Measurements from ENCODE around the gene RPL22L1. TPM values are rescaled to one million over a fixed set of nuclear protein-coding genes. Genes with fewer than 3 reads are reported as not detected.

Gene RPL22L1
- total RNA-seq (10 to 100 TPM; 10.4 to 53.3 (median 27.2) TPM), polyA plus RNA-seq (10 to 100 TPM; 60.8 to 89.0 TPM)

DNA sequence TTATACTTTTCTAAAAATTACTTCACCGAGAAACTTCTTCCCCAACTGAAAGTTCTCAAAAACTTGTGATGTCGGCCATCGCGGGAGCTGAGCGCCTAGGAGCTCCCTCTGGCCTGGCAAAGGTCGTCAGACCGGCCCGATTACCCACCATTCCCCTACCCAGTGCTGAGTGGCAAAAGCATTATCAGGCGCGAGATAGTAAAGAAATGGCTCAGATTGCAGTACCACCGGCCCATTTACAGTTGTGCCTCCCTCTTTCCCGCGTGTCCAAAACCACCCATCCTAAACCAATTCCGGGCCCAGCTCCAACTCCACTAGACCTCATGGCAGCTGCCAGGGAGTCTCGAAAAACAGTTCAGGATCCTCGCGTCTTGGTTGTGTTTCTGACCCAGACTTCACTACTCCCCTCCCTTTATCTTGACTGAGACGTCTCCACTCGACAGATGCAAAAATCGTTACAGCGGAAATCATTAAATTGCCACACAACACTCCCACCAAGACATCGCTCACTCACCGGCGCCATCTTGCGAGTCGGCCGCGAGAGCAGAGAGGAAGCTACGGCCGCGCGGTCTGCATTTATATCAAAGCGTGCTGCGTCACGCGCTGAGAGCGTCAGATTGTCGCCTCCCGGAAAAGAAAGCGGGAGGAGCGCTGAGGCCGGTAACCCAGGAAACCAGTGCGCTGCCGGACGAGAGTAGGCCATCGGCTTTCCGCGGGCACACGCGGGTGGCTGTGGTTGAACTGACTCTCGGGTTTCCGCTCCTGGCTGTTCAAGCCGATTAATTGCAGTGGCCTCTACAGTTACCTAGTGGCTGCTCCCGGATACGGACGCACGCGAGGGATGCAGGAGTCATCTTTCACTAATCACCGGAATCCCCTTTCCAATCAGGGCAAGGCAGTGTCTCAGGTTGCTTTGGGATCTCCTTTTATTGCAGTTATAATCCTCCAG lies at the start of gene RPL22L1:
Gene RPL22L1 (minus strand): TSS at position 551 of the 949 bp plus-strand sequence. CDS start 28 bp downstream, at position 523.
- H3K4me3 ChIP-seq = peak within 1 kb of the TSS; percentile 56 to 68 (median 64)
- no peaks in the 10 kb centered on the region for H3K9me3 ChIP-seq
- intact Hi-C loops (cut with DNase I) = no loop called here
- peak; percentile 97 to 99 (median 98) for ATAC-seq
- peaks cover 0 to 27% (median 23%) of the 10 kb centered on the region in 3 donors for H3K36me3 ChIP-seq
- peaks cover 17 to 24% (median 19%) of the 10 kb centered on the region in 3 donors for H3K4me1 ChIP-seq
- H3K27ac ChIP-seq = peak within 1 kb of the TSS; percentile 71 to 86 (median 79)
- TF ChIP-seq, protein P1, sequence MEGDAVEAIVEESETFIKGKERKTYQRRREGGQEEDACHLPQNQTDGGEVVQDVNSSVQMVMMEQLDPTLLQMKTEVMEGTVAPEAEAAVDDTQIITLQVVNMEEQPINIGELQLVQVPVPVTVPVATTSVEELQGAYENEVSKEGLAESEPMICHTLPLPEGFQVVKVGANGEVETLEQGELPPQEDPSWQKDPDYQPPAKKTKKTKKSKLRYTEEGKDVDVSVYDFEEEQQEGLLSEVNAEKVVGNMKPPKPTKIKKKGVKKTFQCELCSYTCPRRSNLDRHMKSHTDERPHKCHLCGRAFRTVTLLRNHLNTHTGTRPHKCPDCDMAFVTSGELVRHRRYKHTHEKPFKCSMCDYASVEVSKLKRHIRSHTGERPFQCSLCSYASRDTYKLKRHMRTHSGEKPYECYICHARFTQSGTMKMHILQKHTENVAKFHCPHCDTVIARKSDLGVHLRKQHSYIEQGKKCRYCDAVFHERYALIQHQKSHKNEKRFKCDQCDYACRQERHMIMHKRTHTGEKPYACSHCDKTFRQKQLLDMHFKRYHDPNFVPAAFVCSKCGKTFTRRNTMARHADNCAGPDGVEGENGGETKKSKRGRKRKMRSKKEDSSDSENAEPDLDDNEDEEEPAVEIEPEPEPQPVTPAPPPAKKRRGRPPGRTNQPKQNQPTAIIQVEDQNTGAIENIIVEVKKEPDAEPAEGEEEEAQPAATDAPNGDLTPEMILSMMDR (IDR thresholded peaks at IDR 0.05) = no peak
- WGBS, 2 donors = 0% methylated on average over 59 of the region's 59 CpGs
- peak; percentile 93 to 98 (median 94) for DNase-seq
- FAIRE-seq = peak; percentile 39
- H3K27me3 ChIP-seq = no peaks in the 10 kb centered on the region

GRCh38 chr3:170918715-170919114 lies 48.7 kb upstream of the RPL22L1 start:
- DNase-seq = no peak
- H3K4me1 ChIP-seq = no peaks in the 10 kb centered on the region
- 72 to 76% methylated on average over 4 of the region's 4 CpGs for WGBS, 2 donors
- no peaks in the 10 kb centered on the region for H3K9me3 ChIP-seq
- intact Hi-C loops (cut with DNase I) = no loop called here
- H3K27me3 ChIP-seq = no peaks in the 10 kb centered on the region
- H3K27ac ChIP-seq = no peak overlapping the region
- no peak overlapping the region for H3K4me3 ChIP-seq
- no peak for ATAC-seq
- TF ChIP-seq, protein P1 (IDR thresholded peaks at IDR 0.05) = no peak
- no peaks in the 10 kb centered on the region for H3K36me3 ChIP-seq
- no peak for FAIRE-seq

- no peak for FAIRE-seq
- DNase-seq = no peak
- no peaks in the 10 kb centered on the region for H3K4me1 ChIP-seq
- no peak overlapping the region for H3K4me3 ChIP-seq
- no peak overlapping the region for H3K27ac ChIP-seq
- H3K9me3 ChIP-seq = no peaks in the 10 kb centered on the region
- no peaks in the 10 kb centered on the region for H3K36me3 ChIP-seq
- intact Hi-C loops (cut with DNase I) = no loop called here
- H3K27me3 ChIP-seq = no peaks in the 10 kb centered on the region
- no peak for ATAC-seq
- TF ChIP-seq, protein P1 (IDR thresholded peaks at IDR 0.05) = no peak
- WGBS, 2 donors = 24 to 30% methylated on average over 1 of the region's 1 CpG
Observed at GRCh38 chr3:170914690-170915089, 44.7 kb upstream of the RPL22L1 start.

- Histone ChIP-seq H3K4me3 (no peak overlapping the region), H3K9me3 (no peaks in the 10 kb centered on the region), H3K27me3 (no peaks in the 10 kb centered on the region), H3K4me1 (no peaks in the 10 kb centered on the region), H3K36me3 (no peaks in the 10 kb centered on the region), H3K27ac (no peak overlapping the region)
- WGBS, 2 donors = 82 to 91% methylated on average over 5 of the region's 5 CpGs
- DNase-seq = no peak
- FAIRE-seq = no peak
- no peak for ATAC-seq
- intact Hi-C loops (cut with DNase I) = no loop called here
- TF ChIP-seq, protein P1 (IDR thresholded peaks at IDR 0.05) = no peak
Observed at GRCh38 chr3:170914212-170914611, 44.2 kb upstream of the RPL22L1 start.

- Histone ChIP-seq H3K36me3 (no peaks in the 10 kb centered on the region), H3K27ac (no peak overlapping the region), H3K9me3 (no peaks in the 10 kb centered on the region), H3K4me1 (peaks cover 0 to 9% (median 0%) of the 10 kb centered on the region in 3 donors), H3K27me3 (no peaks in the 10 kb centered on the region), H3K4me3 (no peak overlapping the region)
- DNase-seq (no peak), ATAC-seq (no peak), FAIRE-seq (no peak)
- TF ChIP-seq, protein P1 (IDR thresholded peaks at IDR 0.05) = no peak
- 69 to 82% methylated on average over 3 of the region's 3 CpGs for WGBS, 2 donors
- intact Hi-C loops (cut with DNase I) = no loop called here
Observed at GRCh38 chr3:170911051-170911450, 41.1 kb upstream of the RPL22L1 start.
